H9 (cell line): Measurements from ENCODE around the gene CT83. TPM values are rescaled to one million over a fixed set of nuclear protein-coding genes. Genes with fewer than 3 reads are reported as not detected.

ENCODE experiments used
- DNase-seq: peaks from one replicate; pipeline ENCODE4 v3.0.0-alpha.2; 2017
- H2AFZ ChIP-seq: one replicate; pipeline ENCODE4 v1.6.1; 2013; ENCODE audit warnings: mild to moderate bottlenecking, low read length, control low read depth, moderate library complexity
- H2AK5ac ChIP-seq: 2 replicates; pipeline ENCODE4 v1.6.1; 2013; ENCODE audit warnings: low read length, control low read depth, mixed read lengths; ENCODE audit not compliant: insufficient read length
- H2BK120ac ChIP-seq: one replicate; pipeline ENCODE4 v1.6.1; 2013; ENCODE audit warnings: low read depth, mild to moderate bottlenecking, low read length, control low read depth, inconsistent platforms; ENCODE audit not compliant: poor library complexity, severe bottlenecking
- H2BK12ac ChIP-seq: 2 replicates; pipeline ENCODE4 v1.6.1; 2013; ENCODE audit warnings: low read length, control low read depth, mixed read lengths, low read depth; ENCODE audit not compliant: insufficient read length
- H2BK15ac ChIP-seq: 2 replicates; pipeline ENCODE4 v1.6.1; 2013; ENCODE audit warnings: low read depth, low read length, control low read depth
- H2BK20ac ChIP-seq: one replicate; pipeline ENCODE4 v1.6.1; 2013; ENCODE audit warnings: low read depth, mild to moderate bottlenecking, low read length, control low read depth, inconsistent platforms; ENCODE audit not compliant: poor library complexity, severe bottlenecking
- H2BK5ac ChIP-seq: 2 replicates; pipeline ENCODE4 v1.6.1; 2013; ENCODE audit warnings: low read length, control low read depth, mixed read lengths; ENCODE audit not compliant: insufficient read length
- H3K14ac ChIP-seq: 2 replicates; pipeline ENCODE4 v1.6.1; 2013; ENCODE audit warnings: low read length, control low read depth; ENCODE audit not compliant: insufficient read depth
- H3K18ac ChIP-seq: 2 replicates; pipeline ENCODE4 v1.6.1; 2013; ENCODE audit warnings: low read depth, mild to moderate bottlenecking, mixed read lengths, low read length, control low read depth; ENCODE audit not compliant: insufficient read length
- H3K23ac ChIP-seq: 2 replicates; pipeline ENCODE4 v1.6.1; 2013; ENCODE audit warnings: low read length, control low read depth, mixed read lengths, low read depth; ENCODE audit not compliant: insufficient read length
- H3K23me2 ChIP-seq: 2 replicates; pipeline ENCODE4 v1.6.1; 2013; ENCODE audit warnings: low read depth, mild to moderate bottlenecking, mixed read lengths, low read length, control low read depth; ENCODE audit not compliant: insufficient read length, poor library complexity, severe bottlenecking
- H3K27ac ChIP-seq: 2 replicates; pipeline ENCODE4 v1.5.1; 2013; ENCODE audit warnings: low read length, control low read depth, mixed read lengths, low read depth; ENCODE audit not compliant: insufficient read length
- H3K27me3 ChIP-seq: 2 replicates; pipeline ENCODE4 v1.6.1; 2013; ENCODE audit warnings: low read length, control low read depth, inconsistent platforms; ENCODE audit not compliant: insufficient read depth
- H3K4ac ChIP-seq: 2 replicates; pipeline ENCODE4 v1.6.1; 2013; ENCODE audit warnings: low read depth, mild to moderate bottlenecking, control low read depth, inconsistent platforms, low read length, moderate library complexity
- H3K4me1 ChIP-seq: 2 replicates; pipeline ENCODE4 v1.6.1; 2013; ENCODE audit warnings: low read length, control low read depth, inconsistent platforms; ENCODE audit not compliant: insufficient read depth
- H3K4me2 ChIP-seq: 2 replicates; pipeline ENCODE4 v1.6.1; 2013; ENCODE audit warnings: low read length, control low read depth, mixed read lengths; ENCODE audit not compliant: insufficient read length, insufficient read depth
- H3K56ac ChIP-seq: 2 replicates; pipeline ENCODE4 v1.6.1; 2013; ENCODE audit warnings: low read depth, mild to moderate bottlenecking, mixed read lengths, low read length, control low read depth; ENCODE audit not compliant: insufficient read length
- H3K79me1 ChIP-seq: 2 replicates; pipeline ENCODE4 v1.6.1; 2013; ENCODE audit warnings: low read depth, mild to moderate bottlenecking, moderate library complexity, low read length, control low read depth, inconsistent platforms; ENCODE audit not compliant: insufficient read depth, poor library complexity, severe bottlenecking
- H3K79me2 ChIP-seq: 2 replicates; pipeline ENCODE4 v1.6.1; 2013; ENCODE audit warnings: low read length, control low read depth, inconsistent platforms; ENCODE audit not compliant: insufficient read depth
- H3K9ac ChIP-seq: 2 replicates; pipeline ENCODE4 v1.6.1; 2013; ENCODE audit warnings: low read length, control low read depth, mixed read lengths; ENCODE audit not compliant: insufficient read length; ENCODE audit errors: extremely low read depth
- H3K9me3 ChIP-seq: one replicate; pipeline ENCODE4 v1.6.1; 2013; ENCODE audit warnings: low read depth, low read length, inconsistent platforms; ENCODE audit not compliant: control insufficient read depth
- H3T11ph ChIP-seq: one replicate; pipeline ENCODE4 v1.6.1; 2013; ENCODE audit warnings: mild to moderate bottlenecking, low read length, control low read depth, inconsistent platforms
- H4K20me1 ChIP-seq: one replicate; pipeline ENCODE4 v1.6.1; 2013; ENCODE audit not compliant: control insufficient read depth, insufficient read length, insufficient read depth
- H4K5ac ChIP-seq: 2 replicates; pipeline ENCODE4 v1.6.1; 2013; ENCODE audit warnings: low read depth, mild to moderate bottlenecking, mixed read lengths, low read length, control low read depth; ENCODE audit not compliant: insufficient read length
- H4K8ac ChIP-seq: replicated peaks from 2 replicates; pipeline ENCODE4 v1.6.1; 2013; ENCODE audit warnings: low read length, control low read depth, mixed read lengths, low read depth; ENCODE audit not compliant: insufficient read length
- H4K91ac ChIP-seq: 2 replicates; pipeline ENCODE4 v1.6.1; 2013; ENCODE audit warnings: low read depth, mild to moderate bottlenecking, moderate library complexity, mixed read lengths, low read length, control low read depth; ENCODE audit not compliant: insufficient read length
- H3K27ac Mint-ChIP-seq, 3 experiments: 2 replicates in 2 of 3; 3 replicates in 1 of 3; pipeline ENCODE4 v1.8.0; 2020 to 2021; ENCODE audit warnings: mixed read lengths in 3 of 3, mild to moderate bottlenecking in 1 of 3, moderate library complexity in 1 of 3
- H3K27me3 Mint-ChIP-seq: 2 replicates; pipeline ENCODE4 v1.8.0; 2021; ENCODE audit warnings: low read depth, mild to moderate bottlenecking, moderate library complexity, mixed read lengths
- H3K36me3 Mint-ChIP-seq, 3 experiments: 2 replicates in 2 of 3; 3 replicates in 1 of 3; pipeline ENCODE4 v1.8.0; 2020 to 2021; ENCODE audit warnings: low read depth in 3 of 3, mixed read lengths in 3 of 3; ENCODE audit not compliant: insufficient read depth in 1 of 3
- H3K4me1 Mint-ChIP-seq, 2 experiments: 2 replicates each; pipeline ENCODE4 v1.8.0; 2020; ENCODE audit warnings: mixed read lengths in 2 of 2
- H3K4me3 Mint-ChIP-seq, 2 experiments: 2 replicates in 1 of 2; 3 replicates in 1 of 2; pipeline ENCODE4 v1.8.0; 2020 to 2021; ENCODE audit warnings: mild to moderate bottlenecking in 2 of 2, mixed read lengths in 2 of 2, moderate library complexity in 1 of 2
- H3K9me3 Mint-ChIP-seq, 2 experiments: 2 replicates in 1 of 2; 3 replicates in 1 of 2; pipeline ENCODE4 v1.8.0; 2020; ENCODE audit warnings: mild to moderate bottlenecking in 2 of 2, mixed read lengths in 2 of 2, moderate library complexity in 1 of 2
- CTCF ChIP-seq: fragments of 200-600 bp; sonication (generic); conservative IDR thresholded peaks from 3 replicates; pipeline ENCODE4 v1.8.0; 2021; ENCODE audit warnings: antibody characterized with exemption, mild to moderate bottlenecking
- WGBS: extraction: QIAGEN DNeasy Blood & Tissue Kit; methylation state at CpG from one replicate; pipeline ENCODE4 v1.1.7; 2013; ENCODE audit warnings: missing lambda C conversion rate, low lambda C conversion rate, mixed read lengths; ENCODE audit not compliant: insufficient read length; ENCODE audit errors: extremely low coverage; 5-methylcytosine and 5-hydroxymethylcytosine counted together
- total RNA-seq: library from RNA; stranded (reverse); gene quantifications from 2 replicates; pipeline ENCODE4 v1.2.1, GENCODE V29; 2021

Gene CT83
- total RNA-seq, 1 experiment from 2014 or later, result not detected

- H4K8ac ChIP-seq, result no peak overlapping the region
- H2BK15ac ChIP-seq, result no peak overlapping the region
- TF ChIP-seq CTCF, result no peak
- no peaks in the 10 kb centered on the region for H3K79me2 ChIP-seq
- no peak overlapping the region for H3T11ph ChIP-seq
- no peak overlapping the region for H2BK12ac ChIP-seq
- no peak overlapping the region for H2BK5ac ChIP-seq
- Mint-ChIP-seq H3K27me3 (no peaks in the 10 kb centered on the region; the same call in 1 of the 2 replicates), H3K36me3 (no peaks in the 10 kb centered on the region), H3K9me3 (no peaks in the 10 kb centered on the region), H3K4me1 (no peaks in the 10 kb centered on the region), H3K27ac (no peak overlapping the region), H3K4me3 (no peak overlapping the region)
- H2BK20ac ChIP-seq, result no peak overlapping the region
- H3K18ac ChIP-seq, result no peak overlapping the region
- H3K9ac ChIP-seq, result no peak overlapping the region
- no peak for DNase-seq
- H3K9me3 ChIP-seq, result no peaks in the 10 kb centered on the region
- no peaks in the 10 kb centered on the region for H3K27me3 ChIP-seq
- H3K4me1 ChIP-seq, result no peaks in the 10 kb centered on the region
- H3K56ac ChIP-seq, result no peak overlapping the region
- H2AK5ac ChIP-seq, result no peak overlapping the region
- H3K23ac ChIP-seq, result no peak overlapping the region
- H4K91ac ChIP-seq, result no peak overlapping the region
- no peak overlapping the region for H3K27ac ChIP-seq
- no peak overlapping the region for H2AFZ ChIP-seq
- no peaks in the 10 kb centered on the region for H3K23me2 ChIP-seq
- H4K5ac ChIP-seq, result no peak overlapping the region
- no CpG with 5 or more reads among the region's 3 CpGs for WGBS
- H3K14ac ChIP-seq, result no peak overlapping the region
- H4K20me1 ChIP-seq, result no peaks in the 10 kb centered on the region
- no peak overlapping the region for H3K4me2 ChIP-seq
- H3K79me1 ChIP-seq, result no peaks in the 10 kb centered on the region
- no peak overlapping the region for H3K4ac ChIP-seq
- H2BK120ac ChIP-seq, result no peak overlapping the region
These were observed 34.8 kb downstream of the CT83 start for GRCh38 chrX:116427978-116428377.
